DMS79 (cell line): Measurements from ENCODE around the gene RBM43.

Experiments
- DNase-seq: peaks from one replicate; lab custom pipeline; 2025; lab: John Stamatoyannopoulos, UW

Gene RBM43

GRCh38 chr2:151217343-151217742, 44.3 kb downstream of the RBM43 start:
- DNase-seq = no peak

GRCh38 chr2:151207100-151207499, 54.6 kb downstream of the RBM43 start:
- no peak for DNase-seq

- DNase-seq = no peak
Observed at GRCh38 chr2:151206446-151206968, 55.2 kb downstream of the RBM43 start.

GRCh38 chr2:151205571-151205970, 56.1 kb downstream of the RBM43 start:
- DNase-seq = no peak

GRCh38 chr2:151204756-151205155, 56.9 kb downstream of the RBM43 start:
- DNase-seq = no peak

GRCh38 chr2:151200844-151201243, 60.8 kb downstream of the RBM43 start:
- DNase-seq = no peak

GRCh38 chr2:151200277-151200676, 61.4 kb downstream of the RBM43 start:
- no peak for DNase-seq

GRCh38 chr2:151198645-151199044, 63.0 kb downstream of the RBM43 start:
- no peak for DNase-seq
